ENCODE measurements around the gene CCDC71.
A peak's percentile ranks its signal among the peaks of the same experiment; 100 is the strongest.

The CCDC71 gene

GRCh38 chr3:49119036-49119435, 47.1 kb downstream of the CCDC71 start:
- TF ChIP-seq, protein P1, sequence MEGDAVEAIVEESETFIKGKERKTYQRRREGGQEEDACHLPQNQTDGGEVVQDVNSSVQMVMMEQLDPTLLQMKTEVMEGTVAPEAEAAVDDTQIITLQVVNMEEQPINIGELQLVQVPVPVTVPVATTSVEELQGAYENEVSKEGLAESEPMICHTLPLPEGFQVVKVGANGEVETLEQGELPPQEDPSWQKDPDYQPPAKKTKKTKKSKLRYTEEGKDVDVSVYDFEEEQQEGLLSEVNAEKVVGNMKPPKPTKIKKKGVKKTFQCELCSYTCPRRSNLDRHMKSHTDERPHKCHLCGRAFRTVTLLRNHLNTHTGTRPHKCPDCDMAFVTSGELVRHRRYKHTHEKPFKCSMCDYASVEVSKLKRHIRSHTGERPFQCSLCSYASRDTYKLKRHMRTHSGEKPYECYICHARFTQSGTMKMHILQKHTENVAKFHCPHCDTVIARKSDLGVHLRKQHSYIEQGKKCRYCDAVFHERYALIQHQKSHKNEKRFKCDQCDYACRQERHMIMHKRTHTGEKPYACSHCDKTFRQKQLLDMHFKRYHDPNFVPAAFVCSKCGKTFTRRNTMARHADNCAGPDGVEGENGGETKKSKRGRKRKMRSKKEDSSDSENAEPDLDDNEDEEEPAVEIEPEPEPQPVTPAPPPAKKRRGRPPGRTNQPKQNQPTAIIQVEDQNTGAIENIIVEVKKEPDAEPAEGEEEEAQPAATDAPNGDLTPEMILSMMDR (IDR thresholded peaks at IDR 0.05; ENCODE audit: borderline replicate concordance, extremely low read depth, low read length, poor library complexity, severe bottlenecking): no peak
- TF ChIP-seq EZH2 (IDR thresholded peaks at IDR 0.05; ENCODE audit: borderline replicate concordance, low read depth, low read length, severe bottlenecking): no peak
- Histone ChIP-seq H3K27me3 (ENCODE audit: insufficient read depth, low read length, poor library complexity) (no peaks in the 10 kb centered on the region), H3K79me2 (ENCODE audit: insufficient read depth, low read length) (peaks cover 19% of the 10 kb centered on the region), H3K9me3 (ENCODE audit: insufficient read depth, low read length, severe bottlenecking) (no peaks in the 10 kb centered on the region), H4K20me1 (ENCODE audit: insufficient read depth, low read length) (peaks cover 6% of the 10 kb centered on the region; the same call in 1 of the 2 replicates), H3K27ac (ENCODE audit: low read length) (peak overlapping the region; percentile 94), H3K4me3 (ENCODE audit: low read depth in 1 of 2, low read length in 2 of 2) (peak overlapping the region in 1 of 2 experiments; percentile 100; a peak in 3 of 4 replicates), H3K9ac (ENCODE audit: low read depth, low read length) (peak overlapping the region; percentile 99), H2AFZ (ENCODE audit: low read depth, low read length) (no peak overlapping the region), H3K4me1 (ENCODE audit: insufficient read depth, low read length) (peaks cover 23% of the 10 kb centered on the region), H3K36me3 (ENCODE audit: insufficient read depth, low read length) (peaks cover 65% of the 10 kb centered on the region), H3K4me2 (ENCODE audit: insufficient read depth, low read length) (peak overlapping the region; percentile 97)
- no peak for DNase-seq
- ATAC-seq (ENCODE audit: insufficient read depth, low read depth): no peak
